DND-41 (cell line): ENCODE data around the gene TYMS.

Experiments used
- ATAC-seq: fragments of 200-7000 bp; cut with Tn5 transposase; 3 replicates; pipeline ENCODE4 v1.9.1; 2021; ENCODE audit warnings: low read depth; ENCODE audit not compliant: insufficient read depth
- DNase-seq: peaks from one replicate; pipeline ENCODE4 v3.0.0-alpha.2; 2020
- H2AFZ ChIP-seq: 2 replicates; pipeline ENCODE4 v1.6.0; 2012; ENCODE audit warnings: low read depth, low read length
- H3K27ac ChIP-seq: 2 replicates; pipeline ENCODE4 v1.5.1; 2012; ENCODE audit warnings: low read length, inconsistent platforms
- H3K27me3 ChIP-seq: fragments of 200-600 bp; sonication (generic); 2 replicates; pipeline ENCODE4 v1.6.0; 2012; ENCODE audit warnings: low read length, mild to moderate bottlenecking, inconsistent platforms; ENCODE audit not compliant: insufficient read depth, poor library complexity
- H3K36me3 ChIP-seq: 2 replicates; pipeline ENCODE4 v1.5.1; 2012; ENCODE audit warnings: low read length, inconsistent platforms; ENCODE audit not compliant: insufficient read depth
- H3K4me1 ChIP-seq: 2 replicates; pipeline ENCODE4 v1.5.1; 2012; ENCODE audit warnings: mild to moderate bottlenecking, low read length; ENCODE audit not compliant: insufficient read depth
- H3K4me2 ChIP-seq: 2 replicates; pipeline ENCODE4 v1.6.0; 2012; ENCODE audit warnings: mild to moderate bottlenecking, moderate library complexity, low read length, inconsistent platforms; ENCODE audit not compliant: insufficient read depth
- H3K4me3 ChIP-seq, 2 experiments: fragments of 200-600 bp in 1 of 2; shearing (Covaris generic) in 1 of 2; 2 replicates each; pipeline ENCODE4 v1.5.1; 2012 to 2016; ENCODE audit warnings: inconsistent platforms in 2 of 2, low read length in 2 of 2, mild to moderate bottlenecking in 2 of 2, low read depth in 1 of 2, moderate library complexity in 1 of 2
- H3K79me2 ChIP-seq: 2 replicates; pipeline ENCODE4 v1.6.0; 2012; ENCODE audit warnings: low read length, inconsistent platforms; ENCODE audit not compliant: insufficient read depth
- H3K9ac ChIP-seq: 2 replicates; pipeline ENCODE4 v1.6.0; 2012; ENCODE audit warnings: low read depth, mild to moderate bottlenecking, inconsistent platforms, low read length, moderate library complexity
- H3K9me3 ChIP-seq: 2 replicates; pipeline ENCODE4 v1.5.1; 2012; ENCODE audit warnings: low read length, moderate library complexity, mild to moderate bottlenecking, inconsistent platforms; ENCODE audit not compliant: insufficient read depth, severe bottlenecking
- H4K20me1 ChIP-seq: 2 replicates; pipeline ENCODE4 v1.6.0; 2012; ENCODE audit warnings: low read length; ENCODE audit not compliant: insufficient read depth
- CTCF ChIP-seq: IDR thresholded peaks from 2 replicates; pipeline ENCODE4 v1.5.1; 2012; ENCODE audit warnings: borderline replicate concordance, low read length, moderate library complexity, mild to moderate bottlenecking; ENCODE audit not compliant: poor library complexity, severe bottlenecking; ENCODE audit errors: extremely low read depth
- EZH2 ChIP-seq: IDR thresholded peaks from 3 replicates; pipeline ENCODE4 v1.6.1; 2012; ENCODE audit warnings: borderline replicate concordance, low read depth, mild to moderate bottlenecking, moderate library complexity, low read length, inconsistent platforms; ENCODE audit not compliant: severe bottlenecking

The TYMS gene

GRCh38 chr18:612156-612555 lies 45.3 kb upstream of the TYMS start:
- no peak overlapping the region for H3K9ac ChIP-seq
- peaks cover 7% of the 10 kb centered on the region for H3K27me3 ChIP-seq
- DNase-seq (no peak), ATAC-seq (no peak)
- no peaks in the 10 kb centered on the region for H4K20me1 ChIP-seq
- H3K27ac ChIP-seq: no peak overlapping the region
- H3K4me2 ChIP-seq: no peak overlapping the region
- TF ChIP-seq EZH2 (no peak), CTCF (no peak)
- no peak overlapping the region for H2AFZ ChIP-seq
- no peaks in the 10 kb centered on the region for H3K4me1 ChIP-seq
- H3K79me2 ChIP-seq: no peaks in the 10 kb centered on the region
- H3K9me3 ChIP-seq: no peaks in the 10 kb centered on the region
- H3K4me3 ChIP-seq: no peak overlapping the region
- no peaks in the 10 kb centered on the region for H3K36me3 ChIP-seq

GRCh38 chr18:614193-614592 lies 43.3 kb upstream of the TYMS start:
- Histone ChIP-seq H3K27ac (no peak overlapping the region), H3K79me2 (no peaks in the 10 kb centered on the region), H3K4me2 (no peak overlapping the region), H2AFZ (no peak overlapping the region), H3K4me3 (no peak overlapping the region), H3K27me3 (peaks cover 4% of the 10 kb centered on the region), H3K4me1 (no peaks in the 10 kb centered on the region), H4K20me1 (no peaks in the 10 kb centered on the region), H3K9ac (no peak overlapping the region), H3K9me3 (no peaks in the 10 kb centered on the region), H3K36me3 (no peaks in the 10 kb centered on the region)
- DNase-seq (no peak), ATAC-seq (no peak)
- no peak for TF ChIP-seq EZH2
- TF ChIP-seq CTCF: no peak

GRCh38 chr18:615092-615521 lies 42.3 kb upstream of the TYMS start:
- H3K4me1 ChIP-seq: no peaks in the 10 kb centered on the region
- no peak for ATAC-seq
- H3K27ac ChIP-seq: no peak overlapping the region
- H3K79me2 ChIP-seq: no peaks in the 10 kb centered on the region
- TF ChIP-seq EZH2 (no peak), CTCF (no peak)
- H3K9me3 ChIP-seq: no peaks in the 10 kb centered on the region
- H4K20me1 ChIP-seq: no peaks in the 10 kb centered on the region
- no peak overlapping the region for H2AFZ ChIP-seq
- H3K4me2 ChIP-seq: no peak overlapping the region
- H3K27me3 ChIP-seq: peaks cover 4% of the 10 kb centered on the region
- no peaks in the 10 kb centered on the region for H3K36me3 ChIP-seq
- H3K9ac ChIP-seq: no peak overlapping the region
- no peak overlapping the region for H3K4me3 ChIP-seq
- DNase-seq: no peak

GRCh38 chr18:615773-616172 lies 41.7 kb upstream of the TYMS start:
- Histone ChIP-seq H3K27me3 (peaks cover 4% of the 10 kb centered on the region), H3K4me3 (no peak overlapping the region), H3K27ac (no peak overlapping the region), H3K36me3 (no peaks in the 10 kb centered on the region), H3K9me3 (no peaks in the 10 kb centered on the region), H3K79me2 (no peaks in the 10 kb centered on the region), H3K4me2 (no peak overlapping the region), H4K20me1 (no peaks in the 10 kb centered on the region), H2AFZ (no peak overlapping the region), H3K4me1 (no peaks in the 10 kb centered on the region), H3K9ac (no peak overlapping the region)
- DNase-seq (no peak), ATAC-seq (no peak)
- no peak for TF ChIP-seq CTCF
